Upper lobe of left lung (tissue), 4 donors: ENCODE measurements around the gene PLEKHG4.

Experiments used
- CTCF ChIP-seq, 6 experiments: fragments of 450-650 bp in 4 of 6; fragments of 200-600 bp in 2 of 6; sonication (generic) in 2 of 6; IDR thresholded peaks; one replicate each; pipeline ENCODE4 v1.5.1; 2016 to 2019; ENCODE audit warnings: antibody characterized with exemption in 6 of 6
- POLR2AphosphoS5 ChIP-seq, 2 donors: sonication (generic); formaldehyde crosslinking; IDR thresholded peaks; one replicate each; pipeline ENCODE4 v1.5.1; 2017; ENCODE audit warnings: antibody characterized with exemption in 2 of 2

- TF ChIP-seq CTCF (IDR thresholded peaks at IDR 0.05) (no peak), POLR2AphosphoS5 (IDR thresholded peaks at IDR 0.05) (no peak)
Observed at GRCh38 chr16:67301080-67301782, 21.9 kb downstream of the PLEKHG4 start.
